ENCODE measurements around the gene PRKACA.
"Not testable (repeated sequence)": the region's sequence is repeated elsewhere in the genome, so short reads cannot be mapped to it uniquely, and the experiment has no call there.

The PRKACA gene

DNA sequence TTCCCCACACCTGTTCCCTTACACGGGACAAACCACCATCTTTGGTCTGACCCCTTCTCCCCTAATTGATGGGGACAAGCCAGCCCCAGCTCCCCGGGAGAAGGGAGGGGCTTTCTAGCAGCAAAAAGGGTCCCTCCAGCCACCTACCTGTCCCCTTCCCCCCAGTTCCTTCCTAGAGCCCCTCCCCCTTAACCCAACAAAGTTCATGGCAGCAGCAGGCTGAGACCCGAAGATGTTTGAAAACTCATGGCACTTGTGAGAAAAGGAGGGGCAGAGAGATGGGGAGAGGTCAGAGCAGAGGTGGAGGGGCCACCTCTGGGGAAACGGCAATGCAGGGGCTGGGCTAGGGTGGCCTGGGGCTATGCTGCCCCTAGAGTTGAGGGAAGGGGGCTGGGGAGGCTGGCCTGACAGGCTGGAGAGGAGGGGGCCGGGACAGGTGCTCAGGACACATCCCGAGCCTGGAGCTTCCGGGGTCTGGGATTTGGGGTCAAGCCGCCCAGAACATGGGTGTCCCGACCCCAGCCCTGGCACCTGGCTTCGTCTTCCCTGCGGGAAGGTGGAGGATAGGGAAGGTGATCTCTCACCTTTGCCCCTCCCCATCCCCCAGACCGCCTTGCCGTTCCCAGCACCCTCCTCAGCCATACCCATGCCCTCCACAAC lies 31.3 kb upstream of the PRKACA start:
- DNase-seq (ENCODE audit: low read depth in 1 of 2, low spot score in 1 of 2) = no peak

DNA sequence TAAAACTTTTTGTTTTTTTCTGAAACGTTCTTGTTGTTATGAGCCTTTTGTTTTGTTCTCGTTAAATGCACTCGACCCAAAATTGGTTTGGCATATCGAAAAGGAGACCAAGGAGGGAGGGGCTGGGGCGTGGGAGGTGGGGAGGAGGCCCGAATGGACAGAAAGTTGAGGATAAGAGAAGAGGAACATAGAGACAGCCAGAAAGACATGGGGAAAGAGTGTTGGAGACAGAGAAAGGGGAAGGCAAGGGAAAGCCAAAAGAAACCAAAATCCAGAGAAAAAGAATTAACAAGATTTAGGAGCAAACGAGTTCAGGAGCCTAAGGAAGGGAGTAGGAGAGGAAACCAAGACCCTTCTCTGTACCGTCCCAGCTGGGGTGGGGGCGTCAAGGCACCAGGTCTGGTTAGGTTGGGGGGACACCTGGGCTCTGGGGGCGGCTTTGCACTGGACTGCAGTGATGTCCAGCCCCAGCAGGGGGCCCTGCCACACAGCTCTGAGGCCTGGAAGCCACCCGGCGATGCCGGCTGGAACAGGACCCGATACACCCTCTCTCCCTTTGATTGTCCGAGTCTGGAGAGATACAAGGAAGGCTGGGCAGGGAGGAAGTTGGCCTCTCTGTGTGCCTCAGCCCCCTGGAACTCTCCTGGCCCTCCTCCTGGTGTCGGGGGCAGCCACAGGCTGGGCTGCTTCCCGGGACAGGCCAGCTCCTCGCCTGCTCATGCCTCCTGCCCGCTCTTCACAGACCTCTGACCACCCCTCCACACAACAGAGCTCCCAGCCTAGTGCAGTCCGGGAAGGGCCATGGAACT lies 30.4 kb upstream of the PRKACA start:
- peak; percentile 23 to 38 for DNase-seq (ENCODE audit: low read depth in 1 of 2, low spot score in 1 of 2)

DNA sequence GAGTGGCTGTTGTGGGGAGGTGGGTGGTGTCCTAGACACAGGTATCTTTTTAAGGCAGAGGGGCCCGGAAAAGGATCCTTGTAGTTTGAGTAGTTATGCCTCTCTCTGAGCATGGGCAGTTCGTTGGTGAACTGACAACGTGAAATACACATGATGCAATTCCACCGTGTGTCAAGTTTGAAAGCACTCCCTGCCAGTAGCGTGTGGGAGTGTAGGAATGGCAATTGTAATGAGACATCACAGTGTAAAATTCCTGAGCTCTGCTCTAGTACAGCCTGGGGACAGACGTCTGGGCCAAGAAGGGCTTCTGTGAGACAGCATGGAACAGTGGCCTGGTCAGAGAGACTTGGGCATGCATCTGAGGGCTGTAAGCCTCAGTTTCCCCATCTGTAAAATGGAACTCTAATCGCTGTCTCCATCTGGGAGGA lies 29.2 kb upstream of the PRKACA start:
- no peak for DNase-seq (ENCODE audit: low read depth in 1 of 2, low spot score in 1 of 2)

GRCh38 chr19:14146169-14146568 lies 28.6 kb upstream of the PRKACA start:
- not testable (repeated sequence) for DNase-seq (ENCODE audit: low read depth in 1 of 2, low spot score in 1 of 2)

GRCh38 chr19:14145381-14145780 lies 27.8 kb upstream of the PRKACA start:
- no peak for DNase-seq (ENCODE audit: low read depth in 1 of 2, low spot score in 1 of 2)

DNA sequence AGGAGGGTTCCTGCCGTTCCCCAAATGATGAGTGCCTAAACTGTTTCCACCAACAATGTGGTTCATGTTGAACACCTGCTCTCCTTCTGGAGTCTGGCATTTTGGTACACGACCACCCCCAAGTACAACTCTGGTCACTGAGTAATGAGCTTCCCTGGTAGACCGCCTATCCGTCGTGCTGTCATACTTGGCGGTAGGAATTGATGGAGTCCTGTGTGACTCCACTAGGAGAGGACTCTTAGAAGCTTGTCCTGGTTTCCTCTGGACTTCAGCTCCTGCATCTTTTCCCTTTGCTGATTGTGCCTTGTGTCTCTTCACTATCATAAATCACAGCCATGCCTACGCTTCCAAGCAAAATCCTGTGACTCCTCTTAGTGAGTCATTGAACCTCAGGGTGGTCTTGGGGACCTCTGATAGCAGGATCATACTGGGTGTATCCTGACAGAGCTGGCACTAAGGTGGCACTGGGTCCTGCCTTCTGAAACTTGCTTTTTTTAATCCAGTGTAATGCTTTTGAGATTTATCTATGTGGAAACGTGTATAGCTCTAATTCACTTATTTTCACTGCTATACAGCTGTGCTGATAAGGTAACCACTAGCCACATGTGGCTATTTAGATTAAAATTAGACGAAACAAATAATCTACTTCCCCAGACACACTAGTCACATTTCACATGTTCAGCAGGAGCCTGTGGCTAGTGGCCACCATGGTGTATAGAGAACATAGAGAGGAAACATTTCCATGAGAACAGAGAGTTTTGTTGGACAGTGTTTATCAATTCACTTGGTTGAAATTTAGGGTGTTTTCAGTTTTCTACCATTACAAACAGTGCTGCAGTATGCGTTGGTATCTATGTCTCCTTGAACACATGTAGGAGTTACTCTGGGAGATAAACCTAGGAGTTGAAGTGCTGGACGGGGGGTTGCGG lies 25.0 kb upstream of the PRKACA start:
- no peak for DNase-seq (ENCODE audit: low read depth in 1 of 2, low spot score in 1 of 2)

DNA sequence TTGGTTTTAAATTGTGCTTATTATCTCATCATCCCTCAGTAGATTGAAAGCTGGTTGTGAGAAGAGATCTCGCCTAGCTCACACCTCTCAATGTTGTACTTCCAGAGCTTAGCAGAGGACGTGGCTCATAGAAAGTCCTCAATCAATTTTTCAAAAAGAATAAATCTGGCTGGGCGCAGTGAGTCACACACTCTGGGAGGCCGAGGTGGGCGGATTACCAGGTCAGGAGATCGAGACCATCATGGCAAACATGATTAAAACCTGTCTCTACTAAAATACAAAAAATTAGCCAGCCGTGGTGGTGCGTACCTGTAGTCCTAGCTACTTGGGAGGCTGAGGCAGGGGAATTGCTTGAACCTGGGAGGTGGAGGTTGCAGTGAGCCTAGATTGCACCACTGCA lies 23.5 kb upstream of the PRKACA start:
- no peak for DNase-seq (ENCODE audit: low read depth in 1 of 2, low spot score in 1 of 2)

GRCh38 chr19:14139944-14140343 lies 22.4 kb upstream of the PRKACA start:
- DNase-seq (ENCODE audit: low read depth in 1 of 2, low spot score in 1 of 2) = no peak

GRCh38 chr19:14138576-14139265 lies 21.2 kb upstream of the PRKACA start:
- no peak for DNase-seq (ENCODE audit: low read depth in 1 of 2, low spot score in 1 of 2)

- peak; percentile 94 to 95 for DNase-seq (ENCODE audit: low read depth in 1 of 2, low spot score in 1 of 2)
These were observed 19.1 kb upstream of the PRKACA start, which contains the start of gene ASF1B for GRCh38 chr19:14136509-14137281. ASF1B (minus strand) TSS chr19:14136589; CDS start chr19:14136456, 133 bp downstream.

GRCh38 chr19:14135985-14136508 lies 18.5 kb upstream of the PRKACA start:
- no peak for DNase-seq (ENCODE audit: low read depth in 1 of 2, low spot score in 1 of 2)

GRCh38 chr19:14135355-14135754 lies 17.8 kb upstream of the PRKACA start:
- no peak for DNase-seq (ENCODE audit: low read depth in 1 of 2, low spot score in 1 of 2)

GRCh38 chr19:14127929-14128509 lies 10.5 kb upstream of the PRKACA start:
- DNase-seq (ENCODE audit: low read depth in 1 of 2, low spot score in 1 of 2) = no peak

DNA sequence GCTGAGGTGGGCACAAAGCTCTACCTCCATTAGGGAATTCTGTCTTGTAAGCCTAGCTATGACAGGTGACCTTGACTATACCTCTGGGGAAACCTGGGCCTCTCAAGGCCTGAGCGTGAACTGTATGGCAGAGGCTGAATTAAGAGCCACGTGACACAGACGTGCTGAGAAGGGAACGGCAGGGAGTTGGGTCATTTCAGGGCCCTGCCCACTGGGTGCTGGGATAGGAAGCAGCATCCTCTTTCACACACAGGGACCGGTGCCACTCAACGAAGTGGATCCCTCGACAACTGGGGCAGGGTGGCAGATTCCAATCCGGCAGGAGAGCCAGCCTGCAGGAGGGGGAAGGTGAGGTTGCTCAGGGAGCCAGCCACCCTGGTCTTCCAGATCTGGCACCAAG lies 9.6 kb upstream of the PRKACA start:
- DNase-seq (ENCODE audit: low read depth in 1 of 2, low spot score in 1 of 2) = no peak

DNA sequence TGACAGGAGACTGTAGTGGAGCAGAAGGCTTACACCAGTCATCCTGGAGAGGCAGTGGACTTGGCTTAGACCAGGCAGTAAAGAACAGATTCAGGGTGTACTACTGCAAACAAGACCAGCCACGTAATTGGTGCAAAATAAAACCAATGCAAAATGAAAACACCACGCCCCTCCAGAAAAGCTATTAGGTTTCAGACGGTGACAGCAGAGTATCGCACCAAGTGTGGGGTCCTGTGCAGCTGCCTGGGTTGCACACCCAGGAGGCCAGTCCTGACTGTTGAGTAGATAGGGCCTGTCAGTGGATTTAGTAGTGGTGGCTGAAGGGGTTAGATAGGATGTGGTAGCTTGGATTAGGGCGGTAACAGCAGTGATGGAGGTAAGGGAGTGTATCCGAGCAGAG lies 5.4 kb upstream of the PRKACA start:
- no peak for DNase-seq (ENCODE audit: low read depth in 1 of 2, low spot score in 1 of 2)

DNA sequence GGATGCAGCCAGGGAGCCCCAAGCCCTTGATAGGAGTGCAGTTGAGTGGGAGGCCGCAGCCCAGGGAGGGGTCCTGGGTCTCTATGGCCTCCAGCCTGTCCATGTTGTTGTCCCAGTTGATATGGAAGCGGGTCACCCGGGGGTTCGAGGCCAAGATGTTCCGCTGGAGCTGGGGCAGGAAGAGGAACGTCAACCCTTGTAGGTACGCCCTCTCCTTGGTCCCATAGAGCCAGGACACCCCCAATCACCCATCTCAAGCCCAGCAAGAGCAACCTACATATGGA lies 2.9 kb upstream of the PRKACA start:
- no peak for DNase-seq (ENCODE audit: low read depth in 1 of 2, low spot score in 1 of 2)

DNA sequence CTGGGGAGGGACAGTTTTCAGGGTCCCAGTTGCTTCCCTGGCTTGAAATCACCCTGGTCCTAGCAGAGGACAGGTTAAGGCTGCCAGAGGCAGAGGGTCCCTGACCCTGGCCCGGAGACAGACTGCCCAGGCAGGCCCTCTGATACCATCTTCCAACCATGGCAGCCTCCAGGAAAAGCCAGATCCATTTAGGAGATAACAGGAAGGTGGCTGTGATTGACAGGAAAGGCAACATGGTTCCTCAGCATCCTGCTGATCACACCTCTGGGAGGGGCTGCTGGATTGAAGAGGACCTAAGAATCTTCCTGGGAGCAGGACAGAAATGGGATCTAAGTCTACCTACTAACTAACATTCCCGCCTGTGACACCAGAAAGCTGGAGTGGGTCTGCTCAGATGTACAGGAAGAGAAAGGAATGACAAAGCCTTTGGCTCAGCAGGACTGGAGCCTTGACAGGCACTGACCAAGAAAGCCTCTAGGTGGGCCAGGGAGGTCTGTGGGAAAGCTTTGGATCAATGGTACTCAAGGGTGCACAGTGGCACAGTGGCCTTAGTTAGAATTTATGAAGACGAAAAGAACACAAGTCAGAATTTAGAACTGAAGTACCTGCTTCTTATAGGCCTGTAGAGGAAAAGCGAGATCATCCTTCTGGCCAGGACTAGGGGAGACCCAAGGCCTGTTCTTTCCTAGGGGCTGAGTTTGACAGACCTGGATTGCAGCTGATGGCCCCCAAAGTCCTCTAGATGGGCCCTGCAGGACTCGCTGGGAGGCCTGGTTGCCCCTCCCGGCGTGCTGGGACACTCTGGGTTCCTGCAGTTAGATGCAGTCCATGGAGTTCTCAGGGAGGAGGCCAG lies 2.3 kb upstream of the PRKACA start:
- no peak for DNase-seq (ENCODE audit: low read depth in 1 of 2, low spot score in 1 of 2)

DNA sequence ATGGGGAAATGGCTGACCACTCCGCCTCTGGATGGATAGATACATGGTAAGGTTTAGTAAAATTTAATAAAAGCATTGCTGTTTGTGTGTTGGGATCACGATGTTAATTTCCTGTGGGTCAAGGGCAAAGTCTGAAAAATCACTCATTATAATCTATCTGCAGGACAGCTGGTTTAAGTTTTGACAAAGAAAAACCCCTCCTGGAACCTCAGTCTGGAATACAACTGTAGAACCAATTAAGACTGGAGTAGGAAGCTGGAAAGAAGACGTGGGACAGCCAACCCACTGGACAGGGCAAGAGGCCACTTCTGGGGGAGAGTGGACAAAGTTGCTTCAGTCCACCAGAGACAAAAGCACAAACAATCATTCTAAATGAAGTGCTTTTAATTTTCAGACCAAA lies 1.6 kb upstream of the PRKACA start:
- DNase-seq (ENCODE audit: low read depth in 1 of 2, low spot score in 1 of 2) = no peak
